GM18951 (cell line): Measurements from ENCODE around the gene OR2T8.

Source experiments
- POLR2A ChIP-seq: IDR thresholded peaks from 4 replicates; pipeline ENCODE4 v1.6.1; 2011; ENCODE audit warnings: mild to moderate bottlenecking; ENCODE audit not compliant: insufficient read length, insufficient read depth; ENCODE audit errors: extremely low read depth
- in situ Hi-C: fragments of 300-500 bp; cut with MboI; formaldehyde crosslinking; loops from one replicate; pipeline ENCODE4 v1.12.0; 2022; ENCODE audit warnings: low sequenced_read_pairs, mixed read lengths, inconsistent platforms; ENCODE audit not compliant: unreplicated experiment

OR2T8 gene

GRCh38 chr1:247919952-247920351, at the start of gene OR2T8:
OR2T8 (plus strand) TSS chr1:247920252; CDS start chr1:247921018, 766 bp downstream.
- TF ChIP-seq POLR2A: no peak
- in situ Hi-C loops: no loop called here

- in situ Hi-C loops: no loop called here
- TF ChIP-seq POLR2A: no peak
Measured at GRCh38 chr1:247883346-247883745, 36.7 kb upstream of the OR2T8 start.

GRCh38 chr1:247884797-247885413, 35.1 kb upstream of the OR2T8 start:
- in situ Hi-C loops: no loop called here
- no peak for TF ChIP-seq POLR2A

GRCh38 chr1:247895163-247895637, 24.9 kb upstream of the OR2T8 start, which contains the start of gene OR2W3:
OR2W3 (plus strand) TSS chr1:247895587; CDS start chr1:247895587, 0 bp downstream.
- in situ Hi-C loops: no loop called here
- no peak for TF ChIP-seq POLR2A

- no peak for TF ChIP-seq POLR2A
Measured at GRCh38 chr1:247895976-247896375, 24.1 kb upstream of the OR2T8 start.

GRCh38 chr1:247904122-247904521, 15.9 kb upstream of the OR2T8 start:
- in situ Hi-C loops: no loop called here
- no peak for TF ChIP-seq POLR2A

More at GRCh38 chr1:247895976-247896375, 24.1 kb upstream of the OR2T8 start:
- in situ Hi-C loops: no loop called here

GRCh38 chr1:247905181-247905580, 14.9 kb upstream of the OR2T8 start:
- in situ Hi-C loops: no loop called here
- TF ChIP-seq POLR2A: no peak

- TF ChIP-seq POLR2A: no peak
- in situ Hi-C loops: no loop called here
Measured at GRCh38 chr1:247905910-247906503, 14.0 kb upstream of the OR2T8 start.

- TF ChIP-seq POLR2A: no peak
- in situ Hi-C loops: no loop called here
Measured at GRCh38 chr1:247906504-247907047, 13.5 kb upstream of the OR2T8 start.

- TF ChIP-seq POLR2A: no peak
- in situ Hi-C loops: no loop called here
Measured at GRCh38 chr1:247908766-247909165, 11.3 kb upstream of the OR2T8 start.

- no peak for TF ChIP-seq POLR2A
- in situ Hi-C loops: no loop called here
Measured at GRCh38 chr1:247913786-247914185, 6.3 kb upstream of the OR2T8 start.

GRCh38 chr1:247914941-247915662, 5.0 kb upstream of the OR2T8 start:
- no peak for TF ChIP-seq POLR2A
- in situ Hi-C loops: no loop called here

- in situ Hi-C loops: no loop called here
- no peak for TF ChIP-seq POLR2A
Measured at GRCh38 chr1:247923941-247924340, 3.9 kb downstream of the OR2T8 start.
